CD4-positive, alpha-beta memory T cell (primary cell): ENCODE data around the gene EVX2. TPM values are rescaled to one million over a fixed set of nuclear protein-coding genes. Genes with fewer than 3 reads are reported as not detected.

Experiments
- CTCF ChIA-PET: fragments of 350-600 bp; sonication (Branson Sonifier 250); formaldehyde crosslinking; loops from one replicate; lab custom pipeline; 2021; ENCODE audit warnings: inconsistent platforms; ENCODE audit not compliant: partially characterized antibody; lab: Charles Lee
- POLR2A ChIA-PET: fragments of 350-600 bp; sonication (Branson Sonifier 250); formaldehyde crosslinking; loops from one replicate; lab custom pipeline; 2021; ENCODE audit not compliant: partially characterized antibody; lab: Charles Lee
- DNase-seq, 5 donors: peaks; one replicate each; pipeline versions ENCODE4 v3.0.0 to v3.0.0-alpha.2; 2020 to 2022; ENCODE audit warnings: mixed read lengths in 1 of 5
- H3K27ac ChIP-seq: one replicate; pipeline ENCODE4 v1.7.0; 2013; ENCODE audit warnings: low read depth, low read length
- H3K27me3 ChIP-seq: 2 replicates; pipeline ENCODE4 v1.7.0; 2013; ENCODE audit warnings: mild to moderate bottlenecking, low read length, moderate library complexity; ENCODE audit not compliant: insufficient read depth
- H3K36me3 ChIP-seq: 2 replicates; pipeline ENCODE4 v1.7.0; 2013; ENCODE audit warnings: mild to moderate bottlenecking, low read length, moderate library complexity; ENCODE audit not compliant: insufficient read depth
- H3K4me1 ChIP-seq: 2 replicates; pipeline ENCODE4 v1.7.0; 2013; ENCODE audit warnings: mild to moderate bottlenecking, low read length, moderate library complexity; ENCODE audit not compliant: insufficient read depth
- H3K4me3 ChIP-seq, 2 donors: one replicate each; pipeline ENCODE4 v1.7.0; 2013; ENCODE audit warnings: low read length in 2 of 2, mild to moderate bottlenecking in 1 of 2
- H3K9me3 ChIP-seq, 2 donors: one replicate each; pipeline ENCODE4 v1.7.0; 2013; ENCODE audit warnings: low read length in 2 of 2, control low read depth in 1 of 2; ENCODE audit not compliant: control insufficient read depth in 1 of 2
- H3K27ac Mint-ChIP-seq, 7 donors: one replicate each; pipeline ENCODE4 v1.8.0; 2020 to 2021; ENCODE audit warnings: mixed read lengths in 7 of 7, mild to moderate bottlenecking in 6 of 7, inconsistent platforms in 3 of 7, moderate library complexity in 3 of 7
- H3K27me3 Mint-ChIP-seq, 2 donors: one replicate each; pipeline ENCODE4 v1.8.0; 2020 to 2021; ENCODE audit warnings: mixed read lengths in 2 of 2
- H3K36me3 Mint-ChIP-seq, 2 donors: one replicate each; pipeline ENCODE4 v1.8.0; 2020 to 2021; ENCODE audit warnings: mixed read lengths in 2 of 2, inconsistent platforms in 1 of 2, mild to moderate bottlenecking in 1 of 2
- H3K4me1 Mint-ChIP-seq, 4 donors: one replicate each; pipeline ENCODE4 v1.8.0; 2020 to 2021; ENCODE audit warnings: mixed read lengths in 4 of 4, mild to moderate bottlenecking in 1 of 4
- H3K4me3 Mint-ChIP-seq, 8 donors: one replicate each; pipeline ENCODE4 v1.8.0; 2020 to 2021; ENCODE audit warnings: mixed read lengths in 8 of 8, mild to moderate bottlenecking in 7 of 8, moderate library complexity in 6 of 8, inconsistent platforms in 3 of 8
- H3K9me3 Mint-ChIP-seq, 8 donors: one replicate each; pipeline ENCODE4 v1.8.0; 2020 to 2021; ENCODE audit warnings: mixed read lengths in 8 of 8, mild to moderate bottlenecking in 5 of 8, inconsistent platforms in 3 of 8, moderate library complexity in 1 of 8
- intact Hi-C: fragments of 100-400 bp; cut with micrococcal nuclease; formaldehyde crosslinking; loops from one replicate; pipeline ENCODE4 v1.15.1; 2023
- polyA plus RNA-seq, 2 donors: library from polyadenylated mRNA; unstranded; fragments of 300-500 nt; fragmentation: Illumina TruSeq; gene quantifications; one replicate each; pipeline ENCODE4 v1.2.3, GENCODE V29; 2021
- total RNA-seq, 2 experiments: library from RNA; stranded (reverse); gene quantifications; one replicate each; pipeline ENCODE4 v1.2.3, GENCODE V29; 2021

EVX2 gene
- total and polyA plus RNA-seq, 4 experiments from 2014 or later, result not detected

- Mint-ChIP-seq H3K9me3 (peaks cover 2 to 33% (median 16%) of the 10 kb centered on the region in 8 donors), H3K27me3 (peaks cover 66 to 71% of the 10 kb centered on the region in 2 donors), H3K36me3 (peaks cover 0 to 4% of the 10 kb centered on the region in 2 donors), H3K27ac (peak overlapping the region in 3 of 7 donors; percentile 15 to 81 (median 59)), H3K4me1 (peaks cover 4 to 19% (median 8%) of the 10 kb centered on the region in 4 donors), H3K4me3 (peak overlapping the region in 1 of 8 donors; percentile 59)
- POLR2A ChIA-PET, result no interaction called here
- no peak for DNase-seq
- H3K4me3 ChIP-seq, result no peak overlapping the region
- no peaks in the 10 kb centered on the region for H3K9me3 ChIP-seq
- no peaks in the 10 kb centered on the region for H3K36me3 ChIP-seq
- intact Hi-C loops, result no loop called here
- no peak overlapping the region for H3K27ac ChIP-seq
- peaks cover 73% of the 10 kb centered on the region for H3K27me3 ChIP-seq
- CTCF ChIA-PET, result interaction anchor here (0.6 kb wide), 1 partner anchor 326 kb away, joined by 6 read pairs; no protein-coding TSS in a partner anchor
- H3K4me1 ChIP-seq, result peaks cover 15% of the 10 kb centered on the region
These were observed 34.1 kb upstream of the EVX2 start for GRCh38 chr2:176117823-176118371.

- Histone ChIP-seq H3K27ac (no peak overlapping the region), H3K9me3 (no peaks in the 10 kb centered on the region), H3K27me3 (peaks cover 75% of the 10 kb centered on the region), H3K4me3 (no peak overlapping the region), H3K36me3 (no peaks in the 10 kb centered on the region), H3K4me1 (peaks cover 9% of the 10 kb centered on the region)
- H3K36me3 Mint-ChIP-seq, result peaks cover 0 to 4% of the 10 kb centered on the region in 2 donors
- H3K4me1 Mint-ChIP-seq, result peaks cover 2 to 14% (median 7%) of the 10 kb centered on the region in 4 donors
- POLR2A ChIA-PET, result no interaction called here
- intact Hi-C loops, result no loop called here
- H3K27ac Mint-ChIP-seq, result peak overlapping the region in 2 of 7 donors; percentile 24 to 63
- no peak for DNase-seq
- H3K27me3 Mint-ChIP-seq, result peaks cover 68 to 74% of the 10 kb centered on the region in 2 donors
- peaks cover 2 to 33% (median 16%) of the 10 kb centered on the region in 8 donors for H3K9me3 Mint-ChIP-seq
- CTCF ChIA-PET, result interaction anchor here (0.6 kb wide), 1 partner anchor 326 kb away, joined by 6 read pairs; no protein-coding TSS in a partner anchor
- H3K4me3 Mint-ChIP-seq, result peak overlapping the region in 1 of 8 donors; percentile 35
These were observed 33.5 kb upstream of the EVX2 start for GRCh38 chr2:176117162-176117822.

- H3K4me3 Mint-ChIP-seq, result peak within 1 kb of the TSS in 2 of 8 donors; percentile 21 to 35
- H3K9me3 ChIP-seq, result no peaks in the 10 kb centered on the region
- intact Hi-C loops, result no loop called here
- H3K36me3 Mint-ChIP-seq, result peaks cover 0 to 3% of the 10 kb centered on the region in 2 donors
- H3K27ac ChIP-seq, result no peak within 1 kb of the TSS
- ChIA-PET POLR2A (no interaction called here), CTCF (no interaction called here)
- H3K36me3 ChIP-seq, result no peaks in the 10 kb centered on the region
- H3K4me1 ChIP-seq, result peaks cover 8% of the 10 kb centered on the region
- H3K9me3 Mint-ChIP-seq, result peaks cover 2 to 39% (median 19%) of the 10 kb centered on the region in 8 donors
- DNase-seq, result no peak
- peaks cover 73 to 81% of the 10 kb centered on the region in 2 donors for H3K27me3 Mint-ChIP-seq
- peak within 1 kb of the TSS in 4 of 7 donors; percentile 24 to 81 (median 70) for H3K27ac Mint-ChIP-seq
- H3K4me3 ChIP-seq, result no peak within 1 kb of the TSS
- peaks cover 75% of the 10 kb centered on the region for H3K27me3 ChIP-seq
- peaks cover 2 to 14% (median 8%) of the 10 kb centered on the region in 4 donors for H3K4me1 Mint-ChIP-seq
These were observed 32.4 kb upstream of the EVX2 start, which contains the start of gene HOXD10 for GRCh38 chr2:176115883-176116813. Gene HOXD10, plus strand, starts transcription at chr2:176116778. Its CDS starts 56 bp downstream, at chr2:176116834.

- Mint-ChIP-seq H3K9me3 (peaks cover 2 to 36% (median 21%) of the 10 kb centered on the region in 8 donors), H3K27ac (peak overlapping the region in 1 of 7 donors; percentile 81), H3K4me1 (peaks cover 2 to 9% (median 7%) of the 10 kb centered on the region in 4 donors), H3K27me3 (peaks cover 70 to 80% of the 10 kb centered on the region in 2 donors), H3K36me3 (peaks cover 0 to 2% of the 10 kb centered on the region in 2 donors), H3K4me3 (no peak overlapping the region)
- no peak overlapping the region for H3K4me3 ChIP-seq
- CTCF ChIA-PET, result no interaction called here
- peaks cover 9% of the 10 kb centered on the region for H3K4me1 ChIP-seq
- no peak overlapping the region for H3K27ac ChIP-seq
- no peaks in the 10 kb centered on the region for H3K9me3 ChIP-seq
- POLR2A ChIA-PET, result no interaction called here
- H3K36me3 ChIP-seq, result no peaks in the 10 kb centered on the region
- DNase-seq, result no peak
- intact Hi-C loops, result loop anchor here (5.0 kb wide), 1 partner anchor 38 kb away; no protein-coding TSS in a partner anchor
- H3K27me3 ChIP-seq, result peaks cover 75% of the 10 kb centered on the region
These were observed 31.3 kb upstream of the EVX2 start for GRCh38 chr2:176114930-176115625.

GRCh38 chr2:176114120-176114929 is 30.6 kb upstream of the EVX2 start:
- Histone ChIP-seq H3K27ac (no peak overlapping the region), H3K9me3 (no peaks in the 10 kb centered on the region), H3K4me3 (no peak overlapping the region), H3K4me1 (peaks cover 9% of the 10 kb centered on the region), H3K27me3 (peaks cover 76% of the 10 kb centered on the region), H3K36me3 (no peaks in the 10 kb centered on the region)
- Mint-ChIP-seq H3K4me3 (peak overlapping the region in 1 of 8 donors; percentile 36), H3K27ac (peak overlapping the region in 2 of 7 donors; percentile 68 to 81), H3K9me3 (peaks cover 2 to 44% (median 27%) of the 10 kb centered on the region in 8 donors), H3K27me3 (peaks cover 73 to 82% of the 10 kb centered on the region in 2 donors), H3K36me3 (peaks cover 0 to 2% of the 10 kb centered on the region in 2 donors), H3K4me1 (peaks cover 4 to 12% (median 8%) of the 10 kb centered on the region in 4 donors)
- POLR2A ChIA-PET, result no interaction called here
- CTCF ChIA-PET, result interaction anchor here (0.7 to 1.6 kb wide), 4 partner anchors 12 to 18 kb away, joined by 3 read pairs; no protein-coding TSS in a partner anchor
- DNase-seq, result no peak
- intact Hi-C loops, result loop anchor here (5.0 kb wide), 1 partner anchor 37 kb away; no protein-coding TSS in a partner anchor
